Nephron (organoid): Measurements from ENCODE around the gene DSCAML1.

Experiments used
- H3K27ac Mint-ChIP-seq, 3 experiments: 2 replicates each; pipeline ENCODE4 v1.8.0; 2020; ENCODE audit warnings: mixed read lengths in 3 of 3, mild to moderate bottlenecking in 2 of 3, moderate library complexity in 1 of 3
- H3K27me3 Mint-ChIP-seq: 2 replicates; pipeline ENCODE4 v1.8.0; 2021; ENCODE audit warnings: low read depth, mild to moderate bottlenecking, moderate library complexity, mixed read lengths
- H3K36me3 Mint-ChIP-seq: 2 replicates; pipeline ENCODE4 v1.8.0; 2020; ENCODE audit warnings: low read depth, mixed read lengths
- H3K4me1 Mint-ChIP-seq: 2 replicates; pipeline ENCODE4 v1.8.0; 2020; ENCODE audit warnings: mixed read lengths
- H3K4me3 Mint-ChIP-seq, 3 experiments: 2 replicates each; pipeline ENCODE4 v1.8.0; 2020; ENCODE audit warnings: mild to moderate bottlenecking in 3 of 3, mixed read lengths in 3 of 3, moderate library complexity in 2 of 3
- H3K9me3 Mint-ChIP-seq: 2 replicates; pipeline ENCODE4 v1.8.0; 2020; ENCODE audit warnings: mixed read lengths
- CTCF ChIP-seq, 3 experiments: fragments of 200-600 bp; sonication (generic); IDR thresholded peaks; one replicate each; pipeline ENCODE4 v1.5.0; 2021; ENCODE audit warnings: antibody characterized with exemption in 3 of 3; ENCODE audit not compliant: unreplicated experiment in 3 of 3

The DSCAML1 gene

GRCh38 chr11:117467770-117468169 is 329.2 kb downstream of the DSCAML1 start:
- H3K9me3 Mint-ChIP-seq = no peaks in the 10 kb centered on the region
- H3K27me3 Mint-ChIP-seq = peaks cover 10% of the 10 kb centered on the region
- TF ChIP-seq CTCF (IDR thresholded peaks at IDR 0.05; ENCODE audit: unreplicated experiment in 3 of 3) = no peak
- no peaks in the 10 kb centered on the region for H3K36me3 Mint-ChIP-seq
- no peak overlapping the region for H3K27ac Mint-ChIP-seq
- no peaks in the 10 kb centered on the region for H3K4me1 Mint-ChIP-seq
- H3K4me3 Mint-ChIP-seq = no peak overlapping the region

GRCh38 chr11:117466966-117467365 is 330.1 kb downstream of the DSCAML1 start:
- no peaks in the 10 kb centered on the region for H3K9me3 Mint-ChIP-seq
- no peaks in the 10 kb centered on the region for H3K4me1 Mint-ChIP-seq
- no peaks in the 10 kb centered on the region for H3K36me3 Mint-ChIP-seq
- peaks cover 10% of the 10 kb centered on the region for H3K27me3 Mint-ChIP-seq
- TF ChIP-seq CTCF (IDR thresholded peaks at IDR 0.05; ENCODE audit: unreplicated experiment in 3 of 3) = no peak
- H3K27ac Mint-ChIP-seq = no peak overlapping the region
- H3K4me3 Mint-ChIP-seq = no peak overlapping the region

GRCh38 chr11:117465236-117465997 is 331.6 kb downstream of the DSCAML1 start:
- no peak overlapping the region for H3K27ac Mint-ChIP-seq
- H3K9me3 Mint-ChIP-seq = no peaks in the 10 kb centered on the region
- no peaks in the 10 kb centered on the region for H3K4me1 Mint-ChIP-seq
- H3K27me3 Mint-ChIP-seq = peaks cover 10% of the 10 kb centered on the region
- TF ChIP-seq CTCF (IDR thresholded peaks at IDR 0.05; ENCODE audit: unreplicated experiment in 3 of 3) = no peak
- H3K4me3 Mint-ChIP-seq = no peak overlapping the region
- no peaks in the 10 kb centered on the region for H3K36me3 Mint-ChIP-seq

- H3K36me3 Mint-ChIP-seq = no peaks in the 10 kb centered on the region
- TF ChIP-seq CTCF (IDR thresholded peaks at IDR 0.05; ENCODE audit: unreplicated experiment in 3 of 3) = no peak
- H3K9me3 Mint-ChIP-seq = no peaks in the 10 kb centered on the region
- peaks cover 8% of the 10 kb centered on the region for H3K27me3 Mint-ChIP-seq
- no peaks in the 10 kb centered on the region for H3K4me1 Mint-ChIP-seq
- H3K4me3 Mint-ChIP-seq = no peak overlapping the region
- H3K27ac Mint-ChIP-seq = no peak overlapping the region
Observed at GRCh38 chr11:117464778-117465177, 332.2 kb downstream of the DSCAML1 start.

- Mint-ChIP-seq H3K36me3 (no peaks in the 10 kb centered on the region), H3K4me1 (peaks cover 4% of the 10 kb centered on the region), H3K27me3 (no peaks in the 10 kb centered on the region), H3K4me3 (no peak overlapping the region), H3K9me3 (no peaks in the 10 kb centered on the region), H3K27ac (no peak overlapping the region)
- TF ChIP-seq CTCF (IDR thresholded peaks at IDR 0.05; ENCODE audit: unreplicated experiment in 3 of 3) = no peak
Observed at GRCh38 chr11:117462864-117463247, 334.2 kb downstream of the DSCAML1 start.
